Measurements from ENCODE around the gene ANKS4B. TPM values are rescaled to one million over a fixed set of nuclear protein-coding genes. Genes with fewer than 3 reads are reported as not detected.

Gene ANKS4B
- total RNA-seq, 1 experiment from 2014 or later: not detected

GRCh38 chr16:21236831-21237230 lies 3.3 kb downstream of the ANKS4B start:
- no TSS peak for BruUV-seq (replicated peaks)
- Histone ChIP-seq H3K4me3 (ENCODE audit: low read depth, low read length, poor library complexity, severe bottlenecking) (no peak overlapping the region), H3K9me3 (ENCODE audit: low read depth, low read length, poor library complexity, severe bottlenecking) (no peaks in the 10 kb centered on the region), H3K27me3 (replicated peaks; ENCODE audit: insufficient read depth, low read depth, low read length, poor library complexity) (peaks cover 46% of the 10 kb centered on the region), H3K4me1 (ENCODE audit: insufficient read depth, low read length, poor library complexity, severe bottlenecking) (no peaks in the 10 kb centered on the region), H3K36me3 (ENCODE audit: insufficient read depth, low read length, poor library complexity, severe bottlenecking) (no peaks in the 10 kb centered on the region), H3K27ac (ENCODE audit: low read depth, low read length, poor library complexity, severe bottlenecking) (no peak overlapping the region)
- POLR2A ChIA-PET (ENCODE audit: low non-redundant PET): no interaction called here
- TF ChIP-seq CTCF (conservative IDR thresholded peaks at IDR 0.05; ENCODE audit: low read depth, low read length) (no peak), EZH2 (IDR thresholded peaks at IDR 0.05; ENCODE audit: borderline replicate concordance, low read depth, low read length, poor library complexity, severe bottlenecking) (no peak)
- no peak for DNase-seq (ENCODE audit: low spot score)
- intact Hi-C loops (cut with micrococcal nuclease; ENCODE audit: unreplicated experiment): no loop called here
- CTCF ChIA-PET: no interaction called here

GRCh38 chr16:21239646-21240045 lies 6.1 kb downstream of the ANKS4B start:
- intact Hi-C loops (cut with micrococcal nuclease; ENCODE audit: unreplicated experiment): no loop called here
- Histone ChIP-seq H3K27me3 (replicated peaks; ENCODE audit: insufficient read depth, low read depth, low read length, poor library complexity) (peaks cover 22% of the 10 kb centered on the region), H3K27ac (ENCODE audit: low read depth, low read length, poor library complexity, severe bottlenecking) (no peak overlapping the region), H3K4me1 (ENCODE audit: insufficient read depth, low read length, poor library complexity, severe bottlenecking) (no peaks in the 10 kb centered on the region), H3K9me3 (ENCODE audit: low read depth, low read length, poor library complexity, severe bottlenecking) (no peaks in the 10 kb centered on the region), H3K36me3 (ENCODE audit: insufficient read depth, low read length, poor library complexity, severe bottlenecking) (no peaks in the 10 kb centered on the region), H3K4me3 (ENCODE audit: low read depth, low read length, poor library complexity, severe bottlenecking) (no peak overlapping the region)
- POLR2A ChIA-PET (ENCODE audit: low non-redundant PET): no interaction called here
- no peak for DNase-seq (ENCODE audit: low spot score)
- CTCF ChIA-PET: no interaction called here
- no TSS peak for BruUV-seq (replicated peaks)
- TF ChIP-seq EZH2 (IDR thresholded peaks at IDR 0.05; ENCODE audit: borderline replicate concordance, low read depth, low read length, poor library complexity, severe bottlenecking): no peak
- TF ChIP-seq CTCF (conservative IDR thresholded peaks at IDR 0.05; ENCODE audit: low read depth, low read length): no peak

GRCh38 chr16:21242756-21243155 lies 9.3 kb downstream of the ANKS4B start:
- BruUV-seq (replicated peaks): no TSS peak
- POLR2A ChIA-PET (ENCODE audit: low non-redundant PET): no interaction called here
- CTCF ChIA-PET: no interaction called here
- TF ChIP-seq CTCF (conservative IDR thresholded peaks at IDR 0.05; ENCODE audit: low read depth, low read length) (no peak), EZH2 (IDR thresholded peaks at IDR 0.05; ENCODE audit: borderline replicate concordance, low read depth, low read length, poor library complexity, severe bottlenecking) (no peak)
- Histone ChIP-seq H3K27ac (ENCODE audit: low read depth, low read length, poor library complexity, severe bottlenecking) (no peak overlapping the region), H3K27me3 (replicated peaks; ENCODE audit: insufficient read depth, low read depth, low read length, poor library complexity) (peaks cover 29% of the 10 kb centered on the region), H3K4me3 (ENCODE audit: low read depth, low read length, poor library complexity, severe bottlenecking) (no peak overlapping the region), H3K36me3 (ENCODE audit: insufficient read depth, low read length, poor library complexity, severe bottlenecking) (no peaks in the 10 kb centered on the region), H3K9me3 (ENCODE audit: low read depth, low read length, poor library complexity, severe bottlenecking) (no peaks in the 10 kb centered on the region), H3K4me1 (ENCODE audit: insufficient read depth, low read length, poor library complexity, severe bottlenecking) (no peaks in the 10 kb centered on the region)
- intact Hi-C loops (cut with micrococcal nuclease; ENCODE audit: unreplicated experiment): no loop called here
- no peak for DNase-seq (ENCODE audit: low spot score)

All from A673 (cell line).